Parathyroid adenoma (tissue), 2 donors: Measurements from ENCODE around the gene JAG2.

Experiments
- H2AFZ ChIP-seq: fragments of 300-600 bp; sonication (generic); one replicate; pipeline ENCODE4 v1.7.0; 2017; ENCODE audit warnings: antibody characterized with exemption, mild to moderate bottlenecking
- H3K27ac ChIP-seq: fragments of 300-600 bp; sonication (generic); one replicate; pipeline ENCODE4 v1.7.0; 2017
- H3K27me3 ChIP-seq: fragments of 300-600 bp; sonication (generic); one replicate; pipeline ENCODE4 v1.7.0; 2017; ENCODE audit warnings: low read length; ENCODE audit not compliant: control insufficient read depth, insufficient read depth
- H3K36me3 ChIP-seq: fragments of 300-600 bp; sonication (generic); one replicate; pipeline ENCODE4 v1.7.0; 2017; ENCODE audit warnings: low read length; ENCODE audit not compliant: control insufficient read depth, insufficient read depth
- H3K4me1 ChIP-seq: fragments of 300-600 bp; sonication (generic); one replicate; pipeline ENCODE4 v1.7.0; 2017; ENCODE audit warnings: control low read depth
- H3K4me2 ChIP-seq: fragments of 300-600 bp; sonication (generic); one replicate; pipeline ENCODE4 v1.7.0; 2017; ENCODE audit warnings: low read length
- H3K4me3 ChIP-seq: fragments of 300-600 bp; sonication (generic); one replicate; pipeline ENCODE4 v1.7.0; 2017; ENCODE audit warnings: low read depth, low read length
- H3K79me2 ChIP-seq: fragments of 300-600 bp; sonication (generic); one replicate; pipeline ENCODE4 v1.7.0; 2017; ENCODE audit warnings: control low read depth
- H3K9ac ChIP-seq: fragments of 300-600 bp; sonication (generic); one replicate; pipeline ENCODE4 v1.7.0; 2017; ENCODE audit warnings: mild to moderate bottlenecking
- H3K9me3 ChIP-seq: fragments of 300-600 bp; sonication (generic); one replicate; pipeline ENCODE4 v1.7.0; 2017; ENCODE audit warnings: low read length; ENCODE audit not compliant: control insufficient read depth
- CTCF ChIP-seq: fragments of 300-600 bp; sonication (generic); IDR thresholded peaks from one replicate; pipeline ENCODE4 v1.7.0; 2017; ENCODE audit warnings: antibody characterized with exemption, mild to moderate bottlenecking
- donor health status: primary hyperparathyroidism.

The JAG2 gene

DNA sequence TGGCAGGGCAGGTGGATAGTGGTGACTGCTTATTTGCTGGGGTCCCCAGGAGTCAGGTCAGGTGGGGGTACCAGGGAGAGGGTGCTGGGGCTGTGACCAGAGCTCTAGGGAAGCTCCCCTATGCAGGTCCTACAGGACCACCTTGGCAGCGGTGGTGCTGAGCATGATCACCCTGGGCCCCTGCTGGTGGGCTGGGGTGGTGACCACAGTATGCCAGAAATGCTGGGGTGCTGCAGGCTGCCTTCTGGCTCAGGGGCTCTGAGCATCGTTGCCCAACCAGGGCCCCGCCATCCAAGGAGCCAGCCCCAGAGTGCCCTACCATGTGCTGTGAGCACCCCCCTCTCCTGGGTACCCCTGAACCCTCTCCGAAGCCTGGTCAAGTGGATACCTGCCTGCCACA is 30.0 kb upstream of the JAG2 start:
- no peak overlapping the region for H3K27ac ChIP-seq
- H3K79me2 ChIP-seq, result no peaks in the 10 kb centered on the region
- no peak overlapping the region for H3K4me3 ChIP-seq
- peaks cover 3% of the 10 kb centered on the region for H3K27me3 ChIP-seq
- no peak overlapping the region for H3K9ac ChIP-seq
- no peaks in the 10 kb centered on the region for H3K9me3 ChIP-seq
- TF ChIP-seq CTCF, result no peak
- H2AFZ ChIP-seq, result no peak overlapping the region
- H3K4me1 ChIP-seq, result peaks cover 9% of the 10 kb centered on the region
- H3K36me3 ChIP-seq, result no peaks in the 10 kb centered on the region
- H3K4me2 ChIP-seq, result no peak overlapping the region

DNA sequence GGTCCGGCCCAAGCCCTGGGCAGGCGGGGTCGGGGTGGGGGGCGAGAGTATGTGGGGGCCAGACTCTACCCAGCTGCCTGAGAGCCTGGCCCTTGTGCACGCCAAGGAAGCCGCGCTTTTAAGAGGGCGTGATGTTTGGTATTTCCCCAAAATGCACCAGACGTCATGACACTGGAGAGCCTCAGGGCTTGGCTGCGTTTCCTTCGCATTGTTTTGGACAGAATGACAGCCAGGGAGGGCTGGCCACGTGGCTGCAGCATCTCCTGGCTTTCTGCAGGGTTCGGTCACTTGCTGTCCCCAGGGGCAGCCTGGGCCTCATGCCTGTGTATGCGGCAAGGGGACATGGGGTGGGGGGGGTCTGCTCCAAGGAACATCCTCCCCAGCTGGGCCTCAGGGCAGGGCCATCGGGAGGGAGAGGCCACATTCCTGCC is 28.6 kb upstream of the JAG2 start:
- H3K9me3 ChIP-seq, result no peaks in the 10 kb centered on the region
- H3K4me2 ChIP-seq, result no peak overlapping the region
- no peaks in the 10 kb centered on the region for H3K79me2 ChIP-seq
- H3K27ac ChIP-seq, result peak overlapping the region; percentile 29
- no peak overlapping the region for H2AFZ ChIP-seq
- no peaks in the 10 kb centered on the region for H3K36me3 ChIP-seq
- H3K4me1 ChIP-seq, result peaks cover 5% of the 10 kb centered on the region
- no peak overlapping the region for H3K9ac ChIP-seq
- H3K4me3 ChIP-seq, result no peak overlapping the region
- TF ChIP-seq CTCF, result no peak
- peaks cover 3% of the 10 kb centered on the region for H3K27me3 ChIP-seq

DNA sequence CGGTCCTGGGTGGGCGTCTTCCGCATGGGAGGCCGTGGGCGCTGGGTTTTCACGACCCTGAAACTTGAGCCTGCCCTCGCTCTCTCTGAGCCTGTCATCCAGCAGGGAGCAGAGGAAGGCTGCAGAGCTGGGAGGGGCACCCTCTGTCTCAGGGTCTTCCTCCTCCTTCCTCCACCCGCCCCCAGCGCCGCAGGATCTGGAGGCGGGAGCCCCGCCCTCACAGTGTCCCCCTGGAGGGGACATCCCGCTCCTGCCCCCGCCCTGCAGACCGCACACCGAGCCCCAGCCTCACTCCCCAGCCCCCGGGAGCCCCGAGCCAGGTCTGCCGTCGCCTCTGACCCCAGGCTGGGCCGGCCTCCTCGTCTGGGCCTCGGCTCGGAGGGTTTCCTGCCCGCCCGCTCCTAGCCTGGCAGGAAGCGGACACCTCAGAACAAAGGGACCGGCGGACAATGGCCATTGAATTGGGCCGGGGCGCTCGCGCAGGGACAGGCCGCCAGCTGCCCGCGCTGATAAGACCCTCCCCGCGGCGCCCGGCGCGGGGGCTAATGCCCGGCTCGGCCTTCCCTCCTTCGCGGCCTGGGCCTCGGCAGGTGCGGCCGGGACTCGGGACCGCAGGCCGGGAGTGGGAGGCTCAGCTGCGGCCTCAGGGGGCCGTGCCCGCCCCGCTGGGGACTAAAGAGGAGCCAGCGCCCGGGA is 27.8 kb upstream of the JAG2 start:
- H3K27ac ChIP-seq, result peak overlapping the region; percentile 29
- H3K4me3 ChIP-seq, result no peak overlapping the region
- no peaks in the 10 kb centered on the region for H3K79me2 ChIP-seq
- peaks cover 3% of the 10 kb centered on the region for H3K27me3 ChIP-seq
- TF ChIP-seq CTCF, result no peak
- peak overlapping the region; percentile 64 for H2AFZ ChIP-seq
- H3K9ac ChIP-seq, result no peak overlapping the region
- H3K4me2 ChIP-seq, result no peak overlapping the region
- H3K36me3 ChIP-seq, result no peaks in the 10 kb centered on the region
- H3K4me1 ChIP-seq, result peaks cover 5% of the 10 kb centered on the region
- no peaks in the 10 kb centered on the region for H3K9me3 ChIP-seq

DNA sequence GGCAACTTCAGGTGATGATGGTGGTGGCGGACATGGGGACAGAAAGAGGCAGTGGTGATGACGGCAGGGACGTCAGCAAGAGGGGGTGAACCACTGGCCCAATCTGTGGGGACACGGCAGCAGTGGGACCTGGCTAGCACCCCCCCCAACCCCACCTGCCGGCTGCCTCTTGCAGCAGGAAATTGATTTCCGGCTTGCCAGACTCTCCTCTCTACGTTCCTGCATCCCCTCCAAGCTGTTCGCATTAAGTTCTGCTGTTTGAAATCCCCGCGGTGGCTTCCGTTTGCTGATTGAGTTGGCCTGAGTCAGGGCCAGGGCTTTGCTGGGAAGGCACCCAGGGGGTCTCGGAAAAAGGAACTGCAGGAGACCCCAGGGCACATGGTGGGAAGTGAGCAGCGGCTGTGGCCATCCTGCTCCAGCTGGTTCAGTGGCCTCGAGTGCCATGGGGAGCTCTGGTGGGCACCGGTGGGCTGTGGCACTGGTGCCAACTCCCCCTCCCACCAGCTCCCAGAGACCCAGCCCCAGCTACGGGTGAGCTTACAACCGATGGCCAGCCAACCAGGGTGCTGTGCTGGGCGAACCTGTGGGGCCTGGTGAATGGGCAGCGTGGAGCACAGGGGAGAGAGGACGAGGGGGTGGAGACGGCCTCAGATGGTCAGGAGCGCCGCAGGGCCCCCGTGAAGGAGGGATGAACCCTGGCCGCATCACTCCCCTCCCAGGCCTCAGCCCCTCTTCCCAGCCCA is 27.1 kb upstream of the JAG2 start:
- Histone ChIP-seq H2AFZ (no peak overlapping the region), H3K79me2 (no peaks in the 10 kb centered on the region), H3K4me3 (no peak overlapping the region), H3K4me2 (no peak overlapping the region), H3K27ac (peak overlapping the region; percentile 15), H3K9me3 (no peaks in the 10 kb centered on the region), H3K36me3 (no peaks in the 10 kb centered on the region), H3K9ac (no peak overlapping the region), H3K4me1 (peaks cover 5% of the 10 kb centered on the region), H3K27me3 (peaks cover 3% of the 10 kb centered on the region)
- no peak for TF ChIP-seq CTCF
